ENCODE data around the gene CACNG4. TPM values are rescaled to one million over a fixed set of nuclear protein-coding genes. Genes with fewer than 3 reads are reported as not detected.

The CACNG4 gene
- total and polyA plus RNA-seq, 11 donors: 0.08 to 0.88 (median 0.33) TPM; not detected in 8

GRCh38 chr17:67011527-67012175 lies 47.1 kb downstream of the CACNG4 start:
- WGBS, 4 donors: 61 to 66% (median 64%) methylated on average over 9 of the region's 9 CpGs
- peaks cover 0 to 4% (median 0%) of the 10 kb centered on the region in 9 donors for H3K27me3 ChIP-seq
- TF ChIP-seq, protein P1, sequence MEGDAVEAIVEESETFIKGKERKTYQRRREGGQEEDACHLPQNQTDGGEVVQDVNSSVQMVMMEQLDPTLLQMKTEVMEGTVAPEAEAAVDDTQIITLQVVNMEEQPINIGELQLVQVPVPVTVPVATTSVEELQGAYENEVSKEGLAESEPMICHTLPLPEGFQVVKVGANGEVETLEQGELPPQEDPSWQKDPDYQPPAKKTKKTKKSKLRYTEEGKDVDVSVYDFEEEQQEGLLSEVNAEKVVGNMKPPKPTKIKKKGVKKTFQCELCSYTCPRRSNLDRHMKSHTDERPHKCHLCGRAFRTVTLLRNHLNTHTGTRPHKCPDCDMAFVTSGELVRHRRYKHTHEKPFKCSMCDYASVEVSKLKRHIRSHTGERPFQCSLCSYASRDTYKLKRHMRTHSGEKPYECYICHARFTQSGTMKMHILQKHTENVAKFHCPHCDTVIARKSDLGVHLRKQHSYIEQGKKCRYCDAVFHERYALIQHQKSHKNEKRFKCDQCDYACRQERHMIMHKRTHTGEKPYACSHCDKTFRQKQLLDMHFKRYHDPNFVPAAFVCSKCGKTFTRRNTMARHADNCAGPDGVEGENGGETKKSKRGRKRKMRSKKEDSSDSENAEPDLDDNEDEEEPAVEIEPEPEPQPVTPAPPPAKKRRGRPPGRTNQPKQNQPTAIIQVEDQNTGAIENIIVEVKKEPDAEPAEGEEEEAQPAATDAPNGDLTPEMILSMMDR (IDR thresholded peaks at IDR 0.05): no peak
- no peak for TF ChIP-seq POLR2A (IDR thresholded peaks at IDR 0.05)
- intact Hi-C loops (cut with DNase I): no loop called here
- no peak for ATAC-seq
- no peak overlapping the region for H3K4me3 ChIP-seq
- no peak overlapping the region for H3K27ac ChIP-seq
- H3K36me3 ChIP-seq: no peaks in the 10 kb centered on the region
- no peaks in the 10 kb centered on the region for H3K4me1 ChIP-seq
- no peaks in the 10 kb centered on the region for H3K9me3 ChIP-seq
- no peak for DNase-seq

DNA sequence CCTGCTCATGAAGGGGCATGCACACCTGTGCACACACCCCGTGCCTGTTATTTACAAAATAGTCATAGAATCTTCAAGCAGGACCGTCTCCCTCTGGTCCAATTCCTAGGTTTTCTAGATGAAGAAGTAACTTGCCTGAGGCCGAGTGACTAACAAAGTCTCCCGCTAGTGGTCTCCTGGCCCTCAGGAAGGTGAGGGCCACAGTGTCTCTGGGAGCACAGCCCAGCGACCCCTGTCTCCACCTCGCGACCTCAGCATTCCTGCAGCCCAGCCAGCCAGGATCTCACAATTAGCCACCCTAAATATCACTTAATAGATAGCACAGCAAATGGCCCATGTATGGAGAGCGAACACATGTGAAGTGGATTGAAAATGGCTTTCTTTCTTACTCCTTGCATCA lies 49.4 kb downstream of the CACNG4 start:
- no peak for TF ChIP-seq POLR2A (IDR thresholded peaks at IDR 0.05)
- TF ChIP-seq, protein P1 (IDR thresholded peaks at IDR 0.05): no peak
- intact Hi-C loops (cut with DNase I): no loop called here
- no peak for DNase-seq
- 86 to 89% (median 88%) methylated on average over 8 of the region's 8 CpGs for WGBS, 4 donors
- Histone ChIP-seq H3K9me3 (no peaks in the 10 kb centered on the region), H3K27me3 (peaks cover 0 to 4% (median 0%) of the 10 kb centered on the region in 9 donors), H3K4me3 (no peak overlapping the region), H3K36me3 (no peaks in the 10 kb centered on the region), H3K4me1 (no peaks in the 10 kb centered on the region), H3K27ac (no peak overlapping the region)
- ATAC-seq: no peak

DNA sequence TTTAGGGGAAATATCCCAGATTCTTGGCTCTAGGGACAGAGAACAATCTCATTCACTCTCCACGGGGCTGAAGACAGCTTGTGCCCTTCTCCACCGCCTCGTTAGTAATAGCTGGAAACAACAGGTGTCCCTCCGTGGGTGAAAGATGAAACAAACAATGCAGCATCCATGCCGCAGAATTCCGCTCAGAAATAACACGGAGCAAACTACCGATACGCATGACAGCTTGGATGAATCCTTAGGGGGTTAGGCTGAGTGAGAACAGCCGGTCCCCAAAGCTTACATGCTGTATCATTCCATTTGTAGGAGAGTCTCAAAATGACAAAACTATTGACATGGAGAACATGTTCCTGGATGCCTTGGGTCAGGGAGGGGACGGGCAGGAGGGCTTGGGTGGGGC lies 50.5 kb downstream of the CACNG4 start:
- Histone ChIP-seq H3K27ac (no peak overlapping the region), H3K4me3 (no peak overlapping the region), H3K4me1 (no peaks in the 10 kb centered on the region), H3K36me3 (no peaks in the 10 kb centered on the region), H3K9me3 (no peaks in the 10 kb centered on the region), H3K27me3 (peaks cover 0 to 4% (median 0%) of the 10 kb centered on the region in 9 donors)
- ATAC-seq (no peak), DNase-seq (no peak)
- 66 to 71% (median 67%) methylated on average over 11 of the region's 11 CpGs for WGBS, 4 donors
- no peak for TF ChIP-seq POLR2A (IDR thresholded peaks at IDR 0.05)
- TF ChIP-seq, protein P1 (IDR thresholded peaks at IDR 0.05): no peak
- intact Hi-C loops (cut with DNase I): no loop called here

DNA sequence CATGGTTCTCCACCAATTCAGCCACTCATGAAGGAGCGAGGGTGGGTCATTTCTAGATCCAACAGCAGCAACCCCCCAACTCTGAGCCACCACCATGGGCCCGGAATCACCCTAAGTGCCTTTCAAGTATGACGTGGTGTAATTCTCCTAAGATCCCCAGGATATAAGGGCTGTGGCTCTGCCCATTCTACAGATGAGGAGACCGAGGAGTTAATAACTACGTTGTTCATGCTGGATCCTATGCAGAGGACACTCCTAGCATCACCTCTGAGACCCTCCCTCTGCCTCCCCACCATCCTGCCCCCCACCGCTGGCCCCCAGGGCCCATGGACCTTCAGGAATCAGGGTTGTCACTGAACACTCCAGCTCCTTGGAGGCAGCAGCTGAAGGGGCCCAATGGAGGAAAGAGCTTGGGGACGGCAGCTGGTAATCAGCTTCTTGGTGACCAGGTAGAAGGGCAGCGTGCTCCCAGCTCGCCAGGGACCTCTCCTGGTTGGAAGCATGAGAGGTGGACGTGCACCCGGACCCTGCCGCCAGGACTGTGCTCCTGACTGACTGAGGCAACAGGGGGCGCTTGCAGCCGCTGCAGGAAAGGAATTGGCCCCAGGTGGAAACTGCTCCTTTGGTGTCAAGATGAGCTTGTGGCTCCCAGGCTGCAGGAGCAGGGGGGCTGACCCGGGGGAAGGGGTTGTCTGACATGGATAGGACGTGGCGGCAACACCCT lies 51.7 kb downstream of the CACNG4 start:
- intact Hi-C loops (cut with DNase I): no loop called here
- no peaks in the 10 kb centered on the region for H3K9me3 ChIP-seq
- ATAC-seq (no peak), DNase-seq (no peak)
- WGBS, 4 donors: 62 to 76% (median 67%) methylated on average over 5 to 17 of the region's 17 CpGs
- H3K36me3 ChIP-seq: no peaks in the 10 kb centered on the region
- TF ChIP-seq, protein P1 (IDR thresholded peaks at IDR 0.05): no peak
- no peak for TF ChIP-seq POLR2A (IDR thresholded peaks at IDR 0.05)
- no peaks in the 10 kb centered on the region for H3K4me1 ChIP-seq
- H3K27me3 ChIP-seq: peaks cover 0 to 4% (median 0%) of the 10 kb centered on the region in 9 donors
- H3K4me3 ChIP-seq: no peak overlapping the region
- no peak overlapping the region for H3K27ac ChIP-seq

Measured in heart left ventricle (tissue), 16 donors.